ENCODE measurements around the gene SPEG. TPM values are rescaled to one million over a fixed set of nuclear protein-coding genes. Genes with fewer than 3 reads are reported as not detected.

SPEG gene
- total and polyA plus RNA-seq, 2 of the 13 experiments (the other 11 are each of a cell fraction or from before 2014, with no cell fraction given): 0.18 to 0.24 TPM

DNA sequence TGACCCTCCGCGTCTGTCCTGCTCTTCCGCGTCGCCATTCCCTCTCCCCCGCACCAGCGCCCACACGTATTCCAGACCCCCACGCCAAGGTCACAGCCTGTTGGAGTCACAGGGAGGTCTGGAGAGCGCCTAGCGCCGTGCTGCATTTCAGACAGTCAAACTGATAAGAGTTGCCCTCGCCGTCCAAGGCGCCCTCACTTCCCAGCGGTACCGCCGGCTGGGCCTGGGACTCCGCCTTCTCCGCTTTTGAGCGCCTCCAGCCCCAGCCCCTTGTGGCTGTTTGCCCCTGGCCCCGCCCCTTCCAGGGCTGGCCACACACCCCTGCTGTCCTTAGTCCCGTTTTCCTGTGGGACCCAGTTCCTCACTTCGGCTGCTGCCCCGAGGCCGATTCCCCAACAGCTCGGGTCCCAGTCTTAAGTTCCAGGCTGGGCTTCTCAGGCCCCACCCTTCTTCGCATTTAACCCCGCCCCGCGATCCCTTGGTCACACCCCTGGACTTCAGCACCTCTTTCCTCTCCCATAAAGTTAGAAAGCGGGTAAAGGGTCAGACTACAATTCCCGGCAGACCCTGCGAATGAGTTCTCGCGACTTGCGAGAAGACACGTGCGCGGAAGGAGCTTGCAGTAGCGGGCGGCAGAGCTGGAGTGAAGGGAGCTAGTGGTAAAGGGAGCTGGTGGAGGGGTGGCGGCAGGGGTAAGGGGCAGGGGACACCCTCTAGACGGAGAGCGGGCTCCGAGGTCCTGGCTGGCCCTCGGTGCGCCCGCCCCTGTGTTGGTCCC lies 63.8 kb downstream of the SPEG start, which contains the start of gene GMPPA (continued):
- TF ChIP-seq, protein P1, sequence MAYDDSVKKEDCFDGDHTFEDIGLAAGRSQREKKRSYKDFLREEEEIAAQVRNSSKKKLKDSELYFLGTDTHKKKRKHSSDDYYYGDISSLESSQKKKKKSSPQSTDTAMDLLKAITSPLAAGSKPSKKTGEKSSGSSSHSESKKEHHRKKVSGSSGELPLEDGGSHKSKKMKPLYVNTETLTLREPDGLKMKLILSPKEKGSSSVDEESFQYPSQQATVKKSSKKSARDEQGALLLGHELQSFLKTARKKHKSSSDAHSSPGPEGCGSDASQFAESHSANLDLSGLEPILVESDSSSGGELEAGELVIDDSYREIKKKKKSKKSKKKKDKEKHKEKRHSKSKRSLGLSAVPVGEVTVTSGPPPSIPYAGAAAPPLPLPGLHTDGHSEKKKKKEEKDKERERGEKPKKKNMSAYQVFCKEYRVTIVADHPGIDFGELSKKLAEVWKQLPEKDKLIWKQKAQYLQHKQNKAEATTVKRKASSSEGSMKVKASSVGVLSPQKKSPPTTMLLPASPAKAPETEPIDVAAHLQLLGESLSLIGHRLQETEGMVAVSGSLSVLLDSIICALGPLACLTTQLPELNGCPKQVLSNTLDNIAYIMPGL (CRISPR knock-in tag; IDR thresholded peaks at IDR 0.05; ENCODE audit: borderline replicate concordance in 1 of 2, low read depth in 1 of 2): peak; percentile 51 to 69; a peak in 2 of 4 replicates
- TF ChIP-seq ZBTB7A (CRISPR knock-in tag; IDR thresholded peaks at IDR 0.05) (peak; percentile 59; the same call in 1 of the 2 replicates), MZF1 (CRISPR knock-in tag; IDR thresholded peaks at IDR 0.05; ENCODE audit: borderline replicate concordance) (peak; percentile 91; the same call in 1 of the 2 replicates), ETV6 (CRISPR knock-in tag; conservative IDR thresholded peaks at IDR 0.05) (peak; percentile 56; the same call in 1 of the 2 replicates), TBP (CRISPR knock-in tag; IDR thresholded peaks at IDR 0.05) (no peak), CEBPG (CRISPR knock-in tag; IDR thresholded peaks at IDR 0.05) (peak; percentile 56), WIZ (CRISPR knock-in tag; IDR thresholded peaks at IDR 0.05) (no peak; the same call in 1 of the 2 replicates), ZNF350 (CRISPR knock-in tag; IDR thresholded peaks at IDR 0.05; ENCODE audit: borderline replicate concordance, low read depth) (peak; percentile 86), ERF (CRISPR knock-in tag; IDR thresholded peaks at IDR 0.05) (peak; percentile 53; the same call in 1 of the 2 replicates), POLR2AphosphoS2 (IDR thresholded peaks at IDR 0.05; ENCODE audit: low read depth, low read length) (no peak), SAP130 (CRISPR knock-in tag; IDR thresholded peaks at IDR 0.05; ENCODE audit: low read depth) (peak; percentile 98), ATAD3A (CRISPR knock-in tag; IDR thresholded peaks at IDR 0.05) (no peak), ZNF777 (CRISPR knock-in tag; IDR thresholded peaks at IDR 0.05) (peak; percentile 95), ZNF644 (CRISPR knock-in tag; IDR thresholded peaks at IDR 0.05; ENCODE audit: low read depth) (no peak; the same call in 1 of the 2 replicates), ZNF792 (CRISPR knock-in tag; IDR thresholded peaks at IDR 0.05) (no peak; the same call in 1 of the 2 replicates), MED13 (CRISPR knock-in tag; IDR thresholded peaks at IDR 0.05) (no peak), NFKB2 (CRISPR knock-in tag; IDR thresholded peaks at IDR 0.05; ENCODE audit: borderline replicate concordance) (no peak)
- TF ChIP-seq, protein P2, sequence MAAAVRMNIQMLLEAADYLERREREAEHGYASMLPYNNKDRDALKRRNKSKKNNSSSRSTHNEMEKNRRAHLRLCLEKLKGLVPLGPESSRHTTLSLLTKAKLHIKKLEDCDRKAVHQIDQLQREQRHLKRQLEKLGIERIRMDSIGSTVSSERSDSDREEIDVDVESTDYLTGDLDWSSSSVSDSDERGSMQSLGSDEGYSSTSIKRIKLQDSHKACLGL (CRISPR knock-in tag; IDR thresholded peaks at IDR 0.05): no peak; the same call in none of the 2 replicates
- TF ChIP-seq, protein P3, sequence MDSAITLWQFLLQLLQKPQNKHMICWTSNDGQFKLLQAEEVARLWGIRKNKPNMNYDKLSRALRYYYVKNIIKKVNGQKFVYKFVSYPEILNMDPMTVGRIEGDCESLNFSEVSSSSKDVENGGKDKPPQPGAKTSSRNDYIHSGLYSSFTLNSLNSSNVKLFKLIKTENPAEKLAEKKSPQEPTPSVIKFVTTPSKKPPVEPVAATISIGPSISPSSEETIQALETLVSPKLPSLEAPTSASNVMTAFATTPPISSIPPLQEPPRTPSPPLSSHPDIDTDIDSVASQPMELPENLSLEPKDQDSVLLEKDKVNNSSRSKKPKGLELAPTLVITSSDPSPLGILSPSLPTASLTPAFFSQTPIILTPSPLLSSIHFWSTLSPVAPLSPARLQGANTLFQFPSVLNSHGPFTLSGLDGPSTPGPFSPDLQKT (CRISPR knock-in tag; IDR thresholded peaks at IDR 0.05; ENCODE audit: borderline replicate concordance): 0 out of 2 replicates have a peak, but pooled peaks have one; percentile 57
- TF ChIP-seq, protein P4, sequence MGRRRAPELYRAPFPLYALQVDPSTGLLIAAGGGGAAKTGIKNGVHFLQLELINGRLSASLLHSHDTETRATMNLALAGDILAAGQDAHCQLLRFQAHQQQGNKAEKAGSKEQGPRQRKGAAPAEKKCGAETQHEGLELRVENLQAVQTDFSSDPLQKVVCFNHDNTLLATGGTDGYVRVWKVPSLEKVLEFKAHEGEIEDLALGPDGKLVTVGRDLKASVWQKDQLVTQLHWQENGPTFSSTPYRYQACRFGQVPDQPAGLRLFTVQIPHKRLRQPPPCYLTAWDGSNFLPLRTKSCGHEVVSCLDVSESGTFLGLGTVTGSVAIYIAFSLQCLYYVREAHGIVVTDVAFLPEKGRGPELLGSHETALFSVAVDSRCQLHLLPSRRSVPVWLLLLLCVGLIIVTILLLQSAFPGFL (CRISPR knock-in tag; IDR thresholded peaks at IDR 0.05): peak; percentile 84; the same call in 1 of the 2 replicates
- TF ChIP-seq, protein P5, sequence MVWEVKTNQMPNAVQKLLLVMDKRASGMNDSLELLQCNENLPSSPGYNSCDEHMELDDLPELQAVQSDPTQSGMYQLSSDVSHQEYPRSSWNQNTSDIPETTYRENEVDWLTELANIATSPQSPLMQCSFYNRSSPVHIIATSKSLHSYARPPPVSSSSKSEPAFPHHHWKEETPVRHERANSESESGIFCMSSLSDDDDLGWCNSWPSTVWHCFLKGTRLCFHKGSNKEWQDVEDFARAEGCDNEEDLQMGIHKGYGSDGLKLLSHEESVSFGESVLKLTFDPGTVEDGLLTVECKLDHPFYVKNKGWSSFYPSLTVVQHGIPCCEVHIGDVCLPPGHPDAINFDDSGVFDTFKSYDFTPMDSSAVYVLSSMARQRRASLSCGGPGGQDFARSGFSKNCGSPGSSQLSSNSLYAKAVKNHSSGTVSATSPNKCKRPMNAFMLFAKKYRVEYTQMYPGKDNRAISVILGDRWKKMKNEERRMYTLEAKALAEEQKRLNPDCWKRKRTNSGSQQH (CRISPR knock-in tag; IDR thresholded peaks at IDR 0.05; ENCODE audit: low read depth): peak; percentile 88; the same call in 1 of the 2 replicates
- TF ChIP-seq, protein P6, sequence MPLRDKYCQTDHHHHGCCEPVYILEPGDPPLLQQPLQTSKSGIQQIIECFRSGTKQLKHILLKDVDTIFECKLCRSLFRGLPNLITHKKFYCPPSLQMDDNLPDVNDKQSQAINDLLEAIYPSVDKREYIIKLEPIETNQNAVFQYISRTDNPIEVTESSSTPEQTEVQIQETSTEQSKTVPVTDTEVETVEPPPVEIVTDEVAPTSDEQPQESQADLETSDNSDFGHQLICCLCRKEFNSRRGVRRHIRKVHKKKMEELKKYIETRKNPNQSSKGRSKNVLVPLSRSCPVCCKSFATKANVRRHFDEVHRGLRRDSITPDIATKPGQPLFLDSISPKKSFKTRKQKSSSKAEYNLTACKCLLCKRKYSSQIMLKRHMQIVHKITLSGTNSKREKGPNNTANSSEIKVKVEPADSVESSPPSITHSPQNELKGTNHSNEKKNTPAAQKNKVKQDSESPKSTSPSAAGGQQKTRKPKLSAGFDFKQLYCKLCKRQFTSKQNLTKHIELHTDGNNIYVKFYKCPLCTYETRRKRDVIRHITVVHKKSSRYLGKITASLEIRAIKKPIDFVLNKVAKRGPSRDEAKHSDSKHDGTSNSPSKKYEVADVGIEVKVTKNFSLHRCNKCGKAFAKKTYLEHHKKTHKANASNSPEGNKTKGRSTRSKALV (CRISPR knock-in tag; IDR thresholded peaks at IDR 0.05): 0 out of 2 replicates have a peak, but pooled peaks have one; percentile 21
